GM23248 (cell line): ENCODE data around the gene CNKSR1. TPM values are rescaled to one million over a fixed set of nuclear protein-coding genes. Genes with fewer than 3 reads are reported as not detected.

Source experiments
- DNase-seq: peaks from one replicate; pipeline ENCODE4 v3.0.0-alpha.2; 2015
- H2AFZ ChIP-seq: fragments of 200-600 bp; sonication (generic); 2 replicates; pipeline ENCODE4 v1.6.1; 2016; ENCODE audit warnings: antibody characterized with exemption
- H3F3A ChIP-seq: fragments of 200-600 bp; sonication (generic); 2 replicates; pipeline ENCODE4 v1.6.1; 2016; ENCODE audit warnings: mild to moderate bottlenecking, antibody characterized with exemption, mixed run types; ENCODE audit not compliant: insufficient read depth
- H3K27ac ChIP-seq: fragments of 200-600 bp; sonication (generic); 2 replicates; pipeline ENCODE4 v1.5.1; 2016; ENCODE audit warnings: mild to moderate bottlenecking
- H3K27me3 ChIP-seq: fragments of 200-600 bp; sonication (generic); replicated peaks from 2 replicates; pipeline ENCODE4 v1.6.1; 2016; ENCODE audit warnings: mild to moderate bottlenecking; ENCODE audit not compliant: insufficient read depth
- H3K36me3 ChIP-seq: fragments of 200-600 bp; sonication (generic); 2 replicates; pipeline ENCODE4 v1.6.1; 2016; ENCODE audit warnings: low read depth, mild to moderate bottlenecking
- H3K4me1 ChIP-seq: fragments of 200-600 bp; sonication (generic); 2 replicates; pipeline ENCODE4 v1.6.1; 2016; ENCODE audit warnings: mild to moderate bottlenecking; ENCODE audit not compliant: insufficient read depth
- H3K4me2 ChIP-seq: fragments of 200-600 bp; sonication (generic); one replicate; pipeline ENCODE4 v1.6.1; 2016; ENCODE audit warnings: mild to moderate bottlenecking; ENCODE audit not compliant: unreplicated experiment
- H3K4me3 ChIP-seq: fragments of 200-600 bp; sonication (generic); 2 replicates; pipeline ENCODE4 v1.5.1; 2016; ENCODE audit warnings: mild to moderate bottlenecking
- H3K79me2 ChIP-seq: fragments of 200-600 bp; sonication (generic); 2 replicates; pipeline ENCODE4 v1.6.1; 2016; ENCODE audit warnings: mild to moderate bottlenecking; ENCODE audit not compliant: insufficient read depth
- H3K9ac ChIP-seq: fragments of 200-600 bp; sonication (generic); 2 replicates; pipeline ENCODE4 v1.6.1; 2016; ENCODE audit warnings: mild to moderate bottlenecking
- H3K9me2 ChIP-seq: fragments of 200-600 bp; sonication (generic); 2 replicates; pipeline ENCODE4 v1.6.1; 2016; ENCODE audit warnings: mixed run types, mild to moderate bottlenecking, moderate library complexity; ENCODE audit not compliant: insufficient read depth
- H3K9me3 ChIP-seq: fragments of 200-600 bp; sonication (generic); one replicate; pipeline ENCODE4 v1.6.1; 2017; ENCODE audit warnings: low read depth
- H4K20me1 ChIP-seq: fragments of 200-600 bp; sonication (generic); 2 replicates; pipeline ENCODE4 v1.6.0; 2016; ENCODE audit not compliant: insufficient read depth
- EZH2 ChIP-seq: fragments of 200-600 bp; sonication (generic); IDR thresholded peaks from 2 replicates; pipeline ENCODE4 v1.6.1; 2018; ENCODE audit warnings: antibody characterized with exemption, mild to moderate bottlenecking; ENCODE audit not compliant: insufficient read depth, poor library complexity, severe bottlenecking
- EZH2phosphoT487 ChIP-seq: fragments of 200-600 bp; sonication (generic); IDR thresholded peaks from 2 replicates; pipeline ENCODE4 v1.6.1; 2018; ENCODE audit warnings: antibody characterized with exemption, moderate library complexity, mild to moderate bottlenecking, low read depth; ENCODE audit not compliant: insufficient read depth
- WGBS, 2 experiments: methylation state at CpG; one replicate each; pipeline ENCODE4 v1.1.6; 2015 to 2017; ENCODE audit warnings: low lambda C conversion rate in 2 of 2, low coverage in 1 of 2; ENCODE audit errors: missing lambda C conversion rate in 2 of 2; 5-methylcytosine and 5-hydroxymethylcytosine counted together
- in situ Hi-C: fragments of 300-500 bp; cut with MboI; formaldehyde crosslinking; loops from 2 replicates; pipeline ENCODE4 v1.15.0; 2020
- polyA plus RNA-seq: library from polyadenylated mRNA; unstranded; fragments of >200 nt; fragmentation: Nextera tagmentation; extraction: Ambion mirVana; gene quantifications from 2 replicates; pipeline ENCODE4 v1.2.1, GENCODE V29; 2016
- total RNA-seq: library from RNA; depleted of rRNA; stranded (reverse); fragments of >200 nt; shearing (Covaris generic); gene quantifications from 2 replicates; pipeline ENCODE4 v1.2.3, GENCODE V29; 2014

CNKSR1 gene
- total and polyA plus RNA-seq, 2 experiments from 2014 or later = not detected

- WGBS, 2 experiments = 64 to 67% methylated on average over 9 of the region's 9 CpGs
- H3K27me3 ChIP-seq = no peaks in the 10 kb centered on the region; the same call in none of the 2 replicates
- peaks cover 6% of the 10 kb centered on the region; the same call in 1 of the 2 replicates for H3K4me1 ChIP-seq
- TF ChIP-seq EZH2phosphoT487 (no peak), EZH2 (no peak)
- H3F3A ChIP-seq = no peaks in the 10 kb centered on the region
- no peaks in the 10 kb centered on the region for H3K9me3 ChIP-seq
- no peak overlapping the region for H3K4me3 ChIP-seq
- H3K36me3 ChIP-seq = no peaks in the 10 kb centered on the region
- H3K4me2 ChIP-seq = no peak overlapping the region
- H3K79me2 ChIP-seq = no peaks in the 10 kb centered on the region
- no peak overlapping the region for H3K9ac ChIP-seq
- H2AFZ ChIP-seq = no peak overlapping the region
- no peaks in the 10 kb centered on the region for H3K9me2 ChIP-seq
- no peak overlapping the region for H3K27ac ChIP-seq
- in situ Hi-C loops = no loop called here
- DNase-seq = no peak
- no peaks in the 10 kb centered on the region for H4K20me1 ChIP-seq
These were observed 26.5 kb downstream of the CNKSR1 start for GRCh38 chr1:26203642-26204318.

- Histone ChIP-seq H3K27me3 (peaks cover 10% of the 10 kb centered on the region; the same call in 1 of the 2 replicates), H3K9ac (no peak overlapping the region), H3K79me2 (no peaks in the 10 kb centered on the region), H3K4me1 (no peaks in the 10 kb centered on the region), H3K4me3 (no peak overlapping the region), H3K36me3 (no peaks in the 10 kb centered on the region), H3K27ac (no peak overlapping the region), H3K9me2 (no peaks in the 10 kb centered on the region), H3K9me3 (no peaks in the 10 kb centered on the region), H4K20me1 (no peaks in the 10 kb centered on the region), H3K4me2 (no peak overlapping the region), H2AFZ (no peak overlapping the region), H3F3A (no peaks in the 10 kb centered on the region)
- WGBS, 2 experiments = 22 to 27% methylated on average over 5 of the region's 5 CpGs
- in situ Hi-C loops = no loop called here
- TF ChIP-seq EZH2phosphoT487 (no peak), EZH2 (no peak)
- DNase-seq = no peak
These were observed 33.0 kb downstream of the CNKSR1 start for GRCh38 chr1:26210147-26210870.

GRCh38 chr1:26212726-26213125 is 35.4 kb downstream of the CNKSR1 start:
- Histone ChIP-seq H3F3A (no peaks in the 10 kb centered on the region), H3K27me3 (peaks cover 10% of the 10 kb centered on the region), H3K9ac (no peak overlapping the region), H3K4me3 (no peak overlapping the region), H3K9me3 (no peaks in the 10 kb centered on the region), H3K79me2 (no peaks in the 10 kb centered on the region), H3K4me2 (no peak overlapping the region), H3K4me1 (no peaks in the 10 kb centered on the region), H4K20me1 (no peaks in the 10 kb centered on the region), H3K36me3 (no peaks in the 10 kb centered on the region), H3K9me2 (no peaks in the 10 kb centered on the region), H2AFZ (no peak overlapping the region), H3K27ac (no peak overlapping the region)
- 66 to 69% methylated on average over 5 of the region's 5 CpGs for WGBS, 2 experiments
- DNase-seq = no peak
- in situ Hi-C loops = no loop called here
- no peak for TF ChIP-seq EZH2phosphoT487
- no peak for TF ChIP-seq EZH2

- H3K27me3 ChIP-seq = peaks cover 10% of the 10 kb centered on the region
- H3K4me2 ChIP-seq = no peak overlapping the region
- H3K4me1 ChIP-seq = no peaks in the 10 kb centered on the region
- DNase-seq = no peak
- no peak overlapping the region for H3K4me3 ChIP-seq
- H4K20me1 ChIP-seq = no peaks in the 10 kb centered on the region
- TF ChIP-seq EZH2 = no peak
- no peak for TF ChIP-seq EZH2phosphoT487
- no peaks in the 10 kb centered on the region for H3F3A ChIP-seq
- H3K79me2 ChIP-seq = no peaks in the 10 kb centered on the region
- H3K9me2 ChIP-seq = no peaks in the 10 kb centered on the region
- 55 to 66% methylated on average over 6 of the region's 6 CpGs for WGBS, 2 experiments
- H3K9me3 ChIP-seq = no peaks in the 10 kb centered on the region
- in situ Hi-C loops = no loop called here
- H3K27ac ChIP-seq = no peak overlapping the region
- no peak overlapping the region for H2AFZ ChIP-seq
- no peak overlapping the region for H3K9ac ChIP-seq
- no peaks in the 10 kb centered on the region for H3K36me3 ChIP-seq
These were observed 36.1 kb downstream of the CNKSR1 start for GRCh38 chr1:26213335-26213905.
